Posterior vena cava (tissue), 2 donors: ENCODE measurements around the gene BSN. TPM values are rescaled to one million over a fixed set of nuclear protein-coding genes. Genes with fewer than 3 reads are reported as not detected.
"Not testable (repeated sequence)": the region's sequence is repeated elsewhere in the genome, so short reads cannot be mapped to it uniquely, and the experiment has no call there.

ENCODE experiments used
- DNase-seq: peaks from one replicate; pipeline ENCODE4 v3.0.0-alpha.2; 2020; ENCODE audit warnings: low spot score
- intact Hi-C, 2 donors: fragments of 100-400 bp; cut with DNase I; formaldehyde crosslinking; loops; one replicate each; pipeline versions ENCODE4 v1.14.1 to v1.14.2; 2022 to 2023
- total RNA-seq, 2 donors: library from RNA; stranded (reverse); fragmentation: NEBNext Ultra II Directional; extraction: Animal tissue kit (Norgen Biotek cat#: 25700); gene quantifications; one replicate each; pipeline ENCODE4 v1.2.1, GENCODE V29; 2021
- donor health status: DM: yes; HTN: yes; CAD: no.
- donor health status: DM: yes; HTN: yes; CAD: no.

The BSN gene
- total RNA-seq, 2 donors from 2014 or later: 0.42 to 0.48 TPM

DNA sequence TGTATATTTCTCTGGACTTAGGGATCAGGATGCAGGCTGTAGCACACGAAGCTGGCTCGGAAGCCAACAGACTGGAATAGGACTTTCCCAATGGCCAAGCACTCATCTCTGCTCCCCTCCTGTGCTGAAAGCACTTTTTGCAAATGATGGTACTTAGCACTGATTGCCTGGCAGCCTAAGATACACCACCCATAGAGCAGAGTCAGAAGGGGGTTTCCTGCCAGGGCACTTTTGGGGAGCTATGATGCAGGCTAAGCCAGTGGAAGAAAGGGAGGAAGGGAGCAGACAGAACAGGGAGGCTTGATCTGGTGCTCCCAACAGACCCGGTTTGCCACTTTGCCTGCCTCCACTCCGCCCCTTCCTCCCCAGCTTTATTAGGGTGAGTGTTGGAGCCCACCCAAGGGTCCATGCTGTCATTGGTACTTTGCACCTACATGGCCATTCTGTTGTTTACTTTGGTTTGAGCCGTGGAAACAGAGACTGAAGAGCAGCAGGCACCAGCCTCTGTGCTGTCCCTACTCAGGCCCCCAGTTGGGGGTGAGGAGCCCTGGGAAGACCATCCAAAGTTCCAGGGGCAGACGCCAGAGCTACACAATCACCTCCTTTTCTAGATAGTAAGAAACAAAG, 15.9 kb downstream of the BSN start:
- no peak for DNase-seq
- intact Hi-C loops: loop anchor here in 1 of 2 donors (10.0 kb wide), 1 partner anchor 75 kb away; no protein-coding TSS in a partner anchor

DNA sequence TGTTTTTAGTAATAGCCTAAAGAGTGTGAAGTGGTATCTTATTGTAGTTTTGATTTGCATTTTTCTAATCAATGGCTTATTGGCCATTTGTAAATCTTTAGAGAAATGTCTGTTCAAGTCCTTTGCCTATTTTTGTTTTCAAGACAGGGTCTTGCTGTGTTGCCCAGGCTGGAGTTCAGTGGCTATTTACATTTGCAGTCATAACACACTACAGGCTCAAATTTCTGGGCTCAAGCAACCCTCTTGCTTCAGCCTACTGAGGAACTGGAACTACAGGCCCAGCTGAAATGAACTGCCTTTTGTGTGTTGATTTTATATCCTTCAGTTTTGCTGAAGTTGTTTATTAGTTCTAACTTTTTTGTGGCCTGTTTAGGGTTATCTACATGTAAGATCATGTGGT, 27.9 kb downstream of the BSN start:
- intact Hi-C loops: no loop called here
- no peak for DNase-seq

DNA sequence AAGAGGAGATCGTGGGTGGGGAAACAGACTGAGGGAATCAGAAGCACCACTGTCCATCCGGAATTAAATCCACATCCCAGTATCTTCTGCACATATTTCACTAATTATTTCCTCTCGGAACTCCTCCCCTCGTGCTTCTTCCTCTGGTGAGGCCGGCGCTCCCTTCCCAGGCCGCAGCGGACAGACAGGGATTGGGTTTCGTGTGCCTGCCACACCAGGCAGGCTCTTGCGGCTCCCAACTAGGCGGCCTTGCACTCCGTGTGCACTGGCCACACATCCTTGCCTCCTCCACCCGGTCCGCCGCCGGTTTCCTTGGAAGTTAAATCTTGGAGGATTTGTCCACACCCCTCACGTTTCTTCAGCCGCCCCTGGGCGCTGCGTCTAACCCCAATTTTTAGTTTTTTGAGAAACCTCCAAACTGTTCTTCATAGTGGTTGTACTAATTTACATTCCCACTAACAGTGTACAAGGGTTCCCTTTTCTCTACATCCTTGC, 31.0 kb downstream of the BSN start:
- DNase-seq, intact Hi-C loops: not testable (repeated sequence)

DNA sequence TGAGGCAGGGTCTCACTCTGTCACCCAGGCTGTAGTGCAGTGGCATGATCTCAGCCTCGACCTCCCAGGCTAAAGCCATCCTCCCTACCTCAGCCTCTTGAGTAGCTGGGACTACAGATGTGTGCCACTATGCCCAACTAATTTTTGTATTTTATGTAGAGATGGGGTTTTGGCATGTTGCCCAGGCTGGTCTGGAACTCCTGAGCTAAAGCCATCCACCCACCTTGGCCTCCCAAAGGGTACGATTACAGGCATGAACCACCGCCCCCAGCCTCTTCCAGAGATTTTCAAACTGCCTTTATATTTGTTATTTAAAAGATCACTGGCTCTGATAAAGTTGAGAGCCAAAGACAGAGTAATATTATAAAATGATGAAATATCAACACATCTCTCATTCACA, 37.3 kb downstream of the BSN start:
- intact Hi-C loops: no loop called here

DNA sequence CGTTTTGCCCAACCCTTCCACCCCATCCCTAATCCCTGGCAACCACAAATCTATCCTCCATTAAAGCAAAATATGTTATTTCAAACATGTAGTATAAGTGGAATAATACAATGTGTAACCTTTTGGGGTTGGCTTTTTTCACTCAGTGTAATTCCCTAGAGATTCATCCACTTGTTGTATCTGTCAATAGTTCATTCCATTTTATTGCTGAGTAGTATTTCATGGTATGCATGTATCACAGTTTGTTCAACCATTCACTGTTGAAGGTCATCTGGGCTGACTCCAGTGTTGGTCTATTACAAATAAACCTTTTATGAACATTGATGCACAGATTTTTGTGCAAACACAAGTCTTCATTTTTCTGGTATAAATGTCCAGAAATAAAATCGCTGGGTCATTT, 38.8 kb downstream of the BSN start:
- intact Hi-C loops: no loop called here
- no peak for DNase-seq

More for the DNA sequence above, 37.3 kb downstream of the BSN start:
- DNase-seq: no peak

DNA sequence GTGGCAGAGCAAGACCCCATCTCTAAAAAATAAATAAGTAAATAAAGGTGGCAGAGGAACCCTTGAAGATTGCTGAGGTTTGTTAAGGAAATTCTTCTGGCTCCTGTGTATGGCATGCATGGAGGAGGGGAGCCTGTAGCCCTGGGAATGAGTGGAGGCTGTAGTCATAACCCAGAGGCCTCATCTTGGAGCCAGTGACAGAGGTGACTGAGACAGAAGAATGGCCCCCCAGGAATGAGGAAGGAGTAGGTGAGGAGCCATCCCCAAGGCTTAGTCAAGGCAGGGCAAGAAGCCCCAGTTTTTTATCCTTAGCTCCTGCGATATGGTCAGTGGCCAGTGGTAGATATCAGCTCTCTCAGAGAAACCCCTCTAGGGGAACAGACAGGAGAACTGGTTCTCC, 46.5 kb downstream of the BSN start:
- DNase-seq: no peak
- intact Hi-C loops: no loop called here

DNA sequence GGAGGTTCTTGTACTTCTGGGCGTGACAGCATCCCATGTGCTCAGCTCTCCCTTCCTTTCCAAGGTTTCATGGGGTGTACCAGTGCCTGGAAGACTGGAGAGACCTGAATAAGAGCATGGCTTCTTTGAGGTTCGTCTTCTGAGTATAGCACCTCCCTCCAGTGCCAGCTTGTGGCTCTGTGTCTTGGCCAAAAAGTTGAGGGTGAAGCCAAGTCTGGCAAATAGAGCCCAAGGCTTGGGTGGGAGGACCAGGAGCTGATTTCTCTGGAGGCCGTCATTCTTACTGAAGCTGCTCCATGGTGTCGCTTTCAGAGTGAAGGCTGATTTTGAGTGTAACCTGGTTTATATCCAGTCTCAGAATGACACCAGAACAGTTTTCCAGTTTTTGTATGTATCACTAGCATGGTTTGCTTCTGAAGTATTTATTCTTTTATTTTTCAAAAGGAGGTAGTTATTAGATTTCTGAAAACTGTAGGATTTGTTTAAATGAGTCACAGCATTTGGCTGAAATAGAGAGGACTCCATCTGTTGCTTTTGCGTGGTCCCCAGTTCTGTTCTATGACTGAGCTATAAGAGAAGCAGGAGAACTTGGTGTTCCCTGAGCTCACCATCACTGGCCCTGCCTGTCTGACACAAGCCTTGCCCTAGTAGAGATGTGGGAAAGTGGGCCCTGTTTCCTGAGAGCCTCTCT, 47.2 kb downstream of the BSN start:
- DNase-seq: no peak
- intact Hi-C loops: no loop called here

DNA sequence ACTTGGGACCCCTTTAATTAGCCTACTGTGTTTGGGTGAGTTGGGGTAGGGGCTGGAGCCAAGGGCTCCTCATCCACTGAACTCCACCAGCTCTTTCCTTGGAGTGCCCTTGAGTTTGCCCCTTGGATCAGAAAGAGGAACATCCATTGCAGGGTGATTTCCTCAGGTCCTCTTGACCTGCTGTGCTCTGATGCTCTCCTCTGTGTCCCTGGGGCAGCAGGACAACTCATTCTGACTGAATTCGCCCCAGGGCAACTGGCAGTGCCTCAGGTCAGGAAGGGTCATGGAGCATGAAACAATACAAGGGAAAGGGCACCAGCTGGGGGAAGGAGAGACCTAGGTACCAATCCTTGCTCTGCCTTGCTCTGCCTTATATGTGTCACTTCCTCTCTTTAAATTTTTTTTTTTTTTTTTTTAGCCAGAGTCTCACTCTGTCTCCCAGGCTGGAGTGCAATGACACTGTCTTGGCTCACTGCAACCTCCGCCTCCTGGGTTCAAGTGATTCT, 47.8 kb downstream of the BSN start:
- intact Hi-C loops: no loop called here
- DNase-seq: no peak

DNA sequence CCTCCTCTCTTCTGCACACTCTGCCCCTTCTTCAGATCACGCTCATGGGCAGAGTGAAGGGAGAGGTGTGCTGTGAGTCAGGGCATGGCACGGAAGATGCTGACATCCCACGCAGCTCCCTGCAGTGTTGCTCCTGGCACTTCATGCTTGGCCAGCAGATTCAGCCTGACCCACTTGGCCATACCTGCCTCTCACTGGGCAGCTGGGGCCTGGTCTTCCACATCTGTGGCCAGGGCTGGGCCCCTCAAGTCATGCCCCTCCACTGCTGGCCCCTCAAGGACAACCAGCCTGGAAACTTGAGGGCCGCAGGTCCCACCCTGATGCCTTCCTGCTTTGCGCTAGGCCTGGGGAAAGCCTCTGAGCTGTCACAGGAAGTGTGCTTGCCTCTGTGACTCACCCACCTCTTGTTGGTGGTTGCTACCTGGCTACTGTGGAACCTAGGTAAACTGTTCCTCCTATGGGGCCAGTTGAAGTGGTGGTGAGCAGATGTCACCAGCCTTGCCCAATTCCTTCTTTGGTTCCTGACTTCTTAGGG, 48.7 kb downstream of the BSN start:
- intact Hi-C loops: no loop called here
- DNase-seq: peak; percentile 60

DNA sequence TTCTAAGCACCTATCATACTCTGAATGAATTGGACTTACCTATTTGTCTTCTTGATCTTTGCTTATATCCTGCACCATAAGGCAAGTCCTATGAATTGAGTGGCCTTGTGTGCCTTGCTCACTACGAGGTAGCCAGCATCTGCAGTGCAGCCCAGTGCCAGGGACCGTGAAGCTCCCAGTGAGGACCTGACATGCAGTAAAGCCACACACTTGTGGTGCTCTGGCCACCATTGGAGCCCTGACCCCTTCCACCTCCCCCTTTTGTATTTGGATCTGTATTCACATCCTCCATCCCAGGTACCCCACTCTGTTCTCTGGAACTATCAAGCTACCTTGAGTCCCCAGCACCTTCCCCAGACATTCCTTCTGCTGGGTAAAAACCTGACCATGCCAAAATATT, 52.1 kb downstream of the BSN start:
- intact Hi-C loops: no loop called here

DNA sequence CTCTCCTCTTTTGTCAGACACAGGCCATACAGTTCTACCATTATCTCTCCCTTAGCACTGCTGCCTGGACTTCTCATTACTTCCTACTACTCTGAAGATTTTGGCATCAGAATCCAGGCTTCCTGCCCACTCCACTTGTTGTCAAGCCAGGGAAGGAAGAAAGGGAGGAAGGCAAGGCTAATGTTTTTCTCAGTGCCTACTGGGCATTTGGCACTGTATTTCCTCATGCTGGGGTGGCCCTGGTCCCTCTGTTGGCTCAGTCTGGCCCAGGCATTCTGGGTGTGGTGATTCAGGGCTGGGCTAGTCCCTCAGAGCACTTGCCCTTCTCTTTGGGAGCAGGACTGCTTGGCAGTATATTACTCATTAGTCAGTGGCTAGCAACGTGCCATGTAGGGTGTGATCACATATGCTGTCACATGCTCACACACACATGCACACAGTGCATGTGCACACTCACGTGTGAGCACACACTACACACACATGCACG, 52.9 kb downstream of the BSN start:
- intact Hi-C loops: no loop called here
- DNase-seq: peak; percentile 73

More for the DNA sequence above, 52.1 kb downstream of the BSN start:
- DNase-seq: peak; percentile 44

DNA sequence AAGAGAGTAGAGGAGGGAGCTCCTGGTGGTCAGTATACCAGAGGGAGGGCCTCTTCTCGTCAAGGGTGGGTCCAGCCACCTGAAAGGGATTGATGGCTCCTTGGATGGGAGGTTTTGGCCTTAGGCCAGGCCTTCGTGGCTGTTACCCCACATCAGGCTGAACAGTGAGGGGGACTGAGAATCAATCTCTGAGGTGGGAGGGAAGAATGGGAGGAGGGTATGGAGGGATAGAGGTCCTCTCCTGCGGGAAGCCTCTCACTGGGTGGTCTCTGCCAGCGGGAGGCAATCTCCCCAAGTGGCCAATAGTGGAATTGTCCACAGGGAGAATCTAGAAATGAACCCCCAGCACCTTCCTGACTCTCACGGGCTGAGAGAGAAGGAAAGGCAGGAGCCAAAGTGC, 53.5 kb downstream of the BSN start:
- intact Hi-C loops: no loop called here
- peak; percentile 11 for DNase-seq

DNA sequence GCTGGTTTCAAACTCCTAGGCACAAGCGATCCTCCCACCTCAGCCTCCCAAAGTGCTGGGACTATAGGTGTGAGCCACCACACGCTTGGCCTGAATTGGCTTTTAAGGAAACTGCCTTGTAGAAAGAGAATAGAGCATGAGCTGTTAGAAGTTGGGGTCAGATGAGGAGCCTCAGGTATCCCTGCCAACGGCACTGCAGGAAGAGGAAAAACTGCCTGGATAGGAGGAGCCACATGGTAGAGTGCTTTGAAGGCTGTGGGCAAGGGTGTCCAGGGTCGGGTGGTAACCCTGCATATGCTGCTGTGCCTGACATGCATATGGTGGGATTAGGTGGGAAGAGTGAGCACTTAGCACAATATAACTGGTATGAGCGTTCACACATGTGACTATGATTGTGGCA, 55.0 kb downstream of the BSN start:
- peak; percentile 11 for DNase-seq
- intact Hi-C loops: no loop called here

DNA sequence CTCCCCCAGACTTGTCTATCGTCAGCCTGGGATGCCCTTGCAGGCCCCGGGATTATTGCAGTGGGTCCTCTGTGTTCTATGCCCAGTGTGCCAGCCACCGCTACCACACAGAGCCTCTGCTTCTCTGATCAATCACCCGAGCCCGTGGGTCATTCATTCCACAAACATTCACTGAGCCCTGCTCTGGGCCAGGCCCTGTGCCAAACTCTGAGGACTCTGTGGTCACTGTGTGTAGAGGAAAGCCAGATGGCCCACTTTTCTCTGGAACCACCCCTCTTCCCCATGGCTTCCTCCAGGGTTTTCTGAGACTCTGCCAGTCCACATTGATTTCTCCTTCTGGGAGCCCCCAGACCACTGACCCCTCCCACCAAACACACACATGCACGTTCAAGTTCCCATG, 55.5 kb downstream of the BSN start:
- intact Hi-C loops: no loop called here
- peak; percentile 4 for DNase-seq

DNA sequence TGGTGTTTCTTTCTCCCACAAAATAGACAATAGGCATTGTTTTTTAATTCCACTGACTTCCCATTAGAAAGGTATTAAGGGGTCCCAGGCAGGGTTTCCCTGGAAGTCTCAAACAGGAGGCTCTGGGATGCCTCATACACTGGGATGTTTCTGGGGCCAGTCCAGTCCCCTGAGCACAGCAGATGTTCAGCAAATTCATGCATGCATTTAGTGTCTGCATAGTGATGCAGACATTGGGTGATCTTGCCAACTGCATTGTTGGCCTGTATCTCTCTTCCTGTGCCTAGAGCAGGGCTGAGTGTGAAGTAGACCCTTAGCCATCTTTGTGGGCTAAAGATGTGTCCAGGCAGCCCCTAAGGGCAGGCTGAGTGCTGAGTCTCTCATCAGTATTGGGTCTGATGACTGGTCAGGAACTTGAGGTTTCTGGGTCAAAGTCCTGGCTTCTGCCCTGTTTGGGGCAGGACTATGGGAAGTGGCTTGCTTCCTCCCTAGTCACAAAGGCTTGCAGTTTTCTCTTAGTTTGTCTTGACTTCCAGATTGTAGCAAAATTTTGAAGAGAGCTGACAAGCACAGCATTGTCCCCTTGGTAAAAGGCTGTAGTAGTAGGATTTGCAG, 56.5 kb downstream of the BSN start:
- peak; percentile 7 for DNase-seq
- intact Hi-C loops: no loop called here

DNA sequence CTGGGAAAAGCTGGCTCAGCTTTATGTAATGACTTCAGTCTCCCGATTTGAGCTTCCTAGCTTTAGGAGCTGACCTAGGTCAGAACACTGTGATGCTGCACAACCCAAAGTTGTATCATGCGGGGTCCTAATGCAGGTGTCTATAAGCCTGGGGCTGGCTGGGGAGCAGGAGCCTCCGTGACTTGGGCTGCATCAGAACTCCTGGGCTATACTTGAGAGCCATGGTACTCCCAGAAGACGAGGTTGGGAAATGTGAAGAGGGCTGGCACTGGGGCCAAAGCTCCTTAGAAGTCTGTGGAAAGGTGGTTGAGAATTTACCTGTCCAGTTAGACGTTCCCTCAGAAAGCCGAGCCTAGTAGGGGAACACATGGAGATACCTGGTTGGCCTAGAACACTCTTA, 57.0 kb downstream of the BSN start:
- peak; percentile 24 for DNase-seq
- intact Hi-C loops: no loop called here

DNA sequence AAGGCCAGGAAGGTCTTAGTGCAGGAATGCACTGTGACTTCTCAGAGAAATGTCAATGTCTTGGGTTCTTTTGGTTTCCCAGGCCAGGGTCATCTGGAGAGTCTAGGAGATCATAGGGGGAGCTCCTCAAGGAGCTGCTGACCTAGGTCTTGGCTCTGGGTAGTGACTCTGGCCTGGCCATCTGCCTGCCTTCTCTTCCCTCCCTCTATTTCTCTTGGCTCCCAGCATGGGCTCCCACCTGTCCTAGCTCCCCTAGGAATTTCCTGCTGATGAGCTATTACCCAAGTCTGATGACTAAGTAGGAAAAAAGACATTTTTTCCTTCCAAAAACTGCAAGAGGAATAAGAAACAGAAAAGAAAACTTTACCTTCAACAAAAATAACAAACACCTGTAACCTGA, 57.4 kb downstream of the BSN start:
- DNase-seq: peak; percentile 20

DNA sequence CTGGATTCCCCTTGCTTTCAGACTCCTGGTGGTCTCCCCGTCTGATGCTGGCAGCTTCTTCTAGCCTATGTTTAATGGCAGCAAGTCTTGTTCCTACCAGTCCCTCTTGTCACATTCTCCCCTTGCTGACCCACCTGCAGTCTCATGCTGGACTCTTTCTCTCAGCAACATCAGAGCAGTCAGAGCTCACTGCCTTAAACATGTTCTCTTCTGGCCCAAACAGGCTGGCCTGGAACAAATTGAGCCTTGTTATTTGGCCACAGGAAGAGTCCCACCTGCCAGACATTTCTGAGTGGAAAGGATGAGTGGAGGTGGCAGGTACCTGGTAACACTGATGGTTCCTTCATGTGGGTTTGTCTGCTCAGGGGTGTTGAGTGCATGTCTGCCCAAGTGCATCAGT, 60.7 kb downstream of the BSN start:
- DNase-seq: peak; percentile 16

More for the DNA sequence above, 57.4 kb downstream of the BSN start:
- intact Hi-C loops: no loop called here

DNA sequence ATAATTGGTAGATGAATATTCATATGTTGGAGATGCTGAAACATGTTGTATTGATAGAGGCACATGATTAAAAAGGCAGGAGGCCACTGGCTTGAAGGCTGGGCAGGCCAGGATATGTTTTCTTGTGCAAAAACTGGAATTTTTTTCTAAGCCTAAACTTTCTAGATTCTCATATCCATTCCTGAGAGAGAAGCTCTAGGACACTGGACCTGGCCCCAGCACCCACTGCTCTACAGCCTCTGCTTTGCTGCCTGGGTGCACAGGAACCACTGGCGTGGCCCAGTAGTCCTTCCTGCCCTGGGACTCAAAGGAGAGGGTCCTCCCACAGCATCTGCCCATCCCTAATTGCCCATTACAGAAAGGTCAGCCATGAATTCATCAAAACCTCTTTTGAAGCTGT, 61.8 kb downstream of the BSN start:
- peak; percentile 72 for DNase-seq
- intact Hi-C loops: no loop called here

More for the DNA sequence above, 60.7 kb downstream of the BSN start:
- intact Hi-C loops: no loop called here

DNA sequence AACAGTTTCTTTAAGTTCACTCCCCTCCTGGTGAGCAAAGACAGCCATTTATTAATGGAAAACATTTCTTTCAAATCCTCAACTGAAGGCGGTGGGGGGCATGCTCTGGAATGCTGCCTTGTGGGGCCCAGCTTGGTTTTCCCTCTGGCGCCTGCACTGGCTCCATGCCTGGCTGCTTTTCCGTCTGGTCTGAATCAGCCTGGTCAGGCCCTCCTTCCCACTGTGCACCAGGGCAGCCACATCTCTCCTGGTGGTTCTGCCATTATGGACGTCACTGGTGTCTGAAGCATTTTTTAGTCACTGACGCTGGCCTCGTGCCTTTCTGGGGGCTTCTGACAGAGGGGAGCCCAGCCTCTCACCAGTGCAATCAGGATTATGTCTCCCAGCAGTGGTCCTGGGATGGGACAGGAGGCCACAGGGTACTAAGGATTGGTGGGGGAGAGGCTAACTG, 62.2 kb downstream of the BSN start:
- intact Hi-C loops: no loop called here

More for the DNA sequence above, 62.2 kb downstream of the BSN start:
- DNase-seq: peak; percentile 70
